Suprapubic skin (tissue), 4 donors: ENCODE data around the gene TIAL1.

Experiments
- EP300 ChIP-seq: sonication (generic); formaldehyde crosslinking; IDR thresholded peaks from one replicate; pipeline ENCODE4 v1.6.1; 2017; ENCODE audit warnings: antibody characterized with exemption
- POLR2A ChIP-seq, 2 donors: fragments of 450-650 bp; IDR thresholded peaks; one replicate each; pipeline ENCODE4 v1.6.1; 2017; ENCODE audit warnings: antibody characterized with exemption in 2 of 2, mild to moderate bottlenecking in 2 of 2, moderate library complexity in 2 of 2
- POLR2AphosphoS5 ChIP-seq, 3 donors: sonication (generic); formaldehyde crosslinking; IDR thresholded peaks; one replicate each; pipeline ENCODE4 v1.6.1; 2017; ENCODE audit warnings: antibody characterized with exemption in 3 of 3
- TF ChIP-seq, protein P1 (sequence below), 2 donors: fragments of 200-600 bp in 1 of 2; fragments of 450-650 bp in 1 of 2; sonication (generic) in 1 of 2; IDR thresholded peaks; one replicate each; pipeline ENCODE4 v1.5.1; 2016 to 2019; ENCODE audit warnings: antibody characterized with exemption in 2 of 2, mild to moderate bottlenecking in 1 of 2, moderate library complexity in 1 of 2

DNA sequence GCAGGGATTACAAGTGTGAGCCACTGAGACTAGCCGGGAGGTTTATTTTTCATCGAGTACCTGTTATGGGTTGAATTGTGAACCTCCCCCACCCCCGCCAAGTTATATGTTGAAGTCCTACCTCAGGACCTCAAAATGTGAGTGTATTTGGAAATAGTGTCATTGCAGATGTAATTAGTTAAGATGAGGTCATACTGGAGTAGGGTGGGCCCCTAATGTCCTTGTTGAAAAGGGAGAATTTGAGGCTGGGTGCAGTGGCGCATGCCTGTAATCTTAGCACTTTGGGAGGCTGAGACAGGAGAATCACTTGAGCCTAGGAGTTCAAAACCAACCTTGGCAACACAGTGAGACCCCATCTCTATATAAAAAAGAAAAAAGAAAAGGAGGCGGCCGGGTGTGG, 43.6 kb upstream of the TIAL1 start:
- TF ChIP-seq POLR2A (IDR thresholded peaks at IDR 0.05), result no peak
- TF ChIP-seq, protein P1, sequence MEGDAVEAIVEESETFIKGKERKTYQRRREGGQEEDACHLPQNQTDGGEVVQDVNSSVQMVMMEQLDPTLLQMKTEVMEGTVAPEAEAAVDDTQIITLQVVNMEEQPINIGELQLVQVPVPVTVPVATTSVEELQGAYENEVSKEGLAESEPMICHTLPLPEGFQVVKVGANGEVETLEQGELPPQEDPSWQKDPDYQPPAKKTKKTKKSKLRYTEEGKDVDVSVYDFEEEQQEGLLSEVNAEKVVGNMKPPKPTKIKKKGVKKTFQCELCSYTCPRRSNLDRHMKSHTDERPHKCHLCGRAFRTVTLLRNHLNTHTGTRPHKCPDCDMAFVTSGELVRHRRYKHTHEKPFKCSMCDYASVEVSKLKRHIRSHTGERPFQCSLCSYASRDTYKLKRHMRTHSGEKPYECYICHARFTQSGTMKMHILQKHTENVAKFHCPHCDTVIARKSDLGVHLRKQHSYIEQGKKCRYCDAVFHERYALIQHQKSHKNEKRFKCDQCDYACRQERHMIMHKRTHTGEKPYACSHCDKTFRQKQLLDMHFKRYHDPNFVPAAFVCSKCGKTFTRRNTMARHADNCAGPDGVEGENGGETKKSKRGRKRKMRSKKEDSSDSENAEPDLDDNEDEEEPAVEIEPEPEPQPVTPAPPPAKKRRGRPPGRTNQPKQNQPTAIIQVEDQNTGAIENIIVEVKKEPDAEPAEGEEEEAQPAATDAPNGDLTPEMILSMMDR (IDR thresholded peaks at IDR 0.05), result no peak
- TF ChIP-seq POLR2AphosphoS5 (IDR thresholded peaks at IDR 0.05), result no peak
- TF ChIP-seq EP300, result no peak
